Activated CD8-positive, alpha-beta T cell treated with anti-CD3 and anti-CD28 coated beads for 36 hours (primary cell): ENCODE measurements around the gene RYR1. TPM values are rescaled to one million over a fixed set of nuclear protein-coding genes. Genes with fewer than 3 reads are reported as not detected.

Experiments used
- ATAC-seq: fragments of 200-7000 bp; cut with Tn5 transposase; one replicate; pipeline ENCODE4 v1.10.0; 2021; ENCODE audit warnings: mild to moderate bottlenecking, moderate library complexity
- CTCF ChIA-PET: fragments of 350-600 bp; sonication (Branson Sonifier 250); formaldehyde crosslinking; loops from one replicate; lab custom pipeline; 2021; ENCODE audit warnings: antibody characterized with exemption; lab: Charles Lee
- POLR2A ChIA-PET: fragments of 350-600 bp; sonication (Branson Sonifier 250); formaldehyde crosslinking; loops from one replicate; lab custom pipeline; 2021; ENCODE audit warnings: antibody characterized with exemption; lab: Charles Lee
- DNase-seq: peaks from one replicate; pipeline ENCODE4 v3.0.0-alpha.2; 2020
- H3K27ac Mint-ChIP-seq: one replicate; pipeline ENCODE4 v1.8.0; 2021; ENCODE audit warnings: mild to moderate bottlenecking, mixed read lengths
- H3K27me3 Mint-ChIP-seq: one replicate; pipeline ENCODE4 v1.8.0; 2021; ENCODE audit warnings: mixed read lengths
- H3K36me3 Mint-ChIP-seq: one replicate; pipeline ENCODE4 v1.8.0; 2021; ENCODE audit warnings: low read depth, mixed read lengths
- H3K4me1 Mint-ChIP-seq: one replicate; pipeline ENCODE4 v1.8.0; 2021; ENCODE audit warnings: low read depth, mixed read lengths
- H3K4me3 Mint-ChIP-seq: one replicate; pipeline ENCODE4 v1.8.0; 2021; ENCODE audit warnings: mild to moderate bottlenecking, moderate library complexity, mixed read lengths
- H3K9me3 Mint-ChIP-seq: one replicate; pipeline ENCODE4 v1.8.0; 2021; ENCODE audit warnings: mixed read lengths
- intact Hi-C: fragments of 100-400 bp; cut with micrococcal nuclease; formaldehyde crosslinking; loops from one replicate; pipeline ENCODE4 v1.10.0; 2022
- total RNA-seq, 2 experiments: library from RNA; stranded (reverse); gene quantifications; one replicate each; pipeline ENCODE4 v1.2.3, GENCODE V29; 2021
- TF ChIP-seq, protein P1 (sequence below): fragments of 200-600 bp; IDR thresholded peaks from one replicate; pipeline ENCODE4 v1.8.0; 2022; ENCODE audit warnings: antibody characterized with exemption, mild to moderate bottlenecking

The RYR1 gene
- total RNA-seq, 2 experiments from 2014 or later: 0.63 to 1.2 TPM

DNA sequence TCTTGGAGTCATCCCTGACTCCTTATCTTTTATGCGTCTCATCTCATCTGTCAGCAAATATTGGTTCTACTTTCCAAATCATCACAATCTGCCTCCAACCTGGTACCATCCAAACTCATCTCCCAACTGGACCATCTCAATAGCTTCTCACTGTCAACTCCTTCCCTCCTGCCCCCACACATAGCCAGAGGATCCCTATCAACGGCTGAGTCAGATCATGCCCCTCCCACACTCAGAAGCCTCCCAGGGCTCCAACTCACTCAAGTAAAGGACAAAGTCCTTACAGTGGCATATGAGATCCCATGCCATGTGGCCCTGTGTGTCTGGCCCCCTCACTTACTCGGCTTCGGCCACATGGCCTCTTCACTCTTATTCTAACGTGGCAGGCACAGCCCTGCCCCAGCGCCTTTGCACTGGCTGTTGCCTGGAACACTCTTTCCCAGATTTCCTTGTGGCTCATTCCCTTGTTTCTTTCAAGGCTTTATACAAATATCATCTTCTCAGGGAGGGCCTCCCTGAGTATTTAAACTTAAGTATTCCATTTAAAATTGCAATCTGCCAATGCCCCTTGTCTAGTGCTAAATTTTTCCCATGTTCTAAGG, 40.7 kb upstream of the RYR1 start:
- no peak overlapping the region for H3K4me3 Mint-ChIP-seq
- H3K36me3 Mint-ChIP-seq: peaks cover 5% of the 10 kb centered on the region
- H3K9me3 Mint-ChIP-seq: no peaks in the 10 kb centered on the region
- POLR2A ChIA-PET: interaction anchor here (0.8 kb wide), 1 partner anchor 18 kb away, joined by 3 read pairs; the partner anchor contains the start of gene PSMD8
- peaks cover 28% of the 10 kb centered on the region for H3K4me1 Mint-ChIP-seq
- H3K27ac Mint-ChIP-seq: no peak overlapping the region
- peaks cover 24% of the 10 kb centered on the region for H3K27me3 Mint-ChIP-seq
- intact Hi-C loops: no loop called here
- CTCF ChIA-PET: interaction anchor here (2.8 kb wide), 1 partner anchor 10 kb away, joined by 21 read pairs; the partner anchor contains the start of gene FAM98C
- TF ChIP-seq, protein P1, sequence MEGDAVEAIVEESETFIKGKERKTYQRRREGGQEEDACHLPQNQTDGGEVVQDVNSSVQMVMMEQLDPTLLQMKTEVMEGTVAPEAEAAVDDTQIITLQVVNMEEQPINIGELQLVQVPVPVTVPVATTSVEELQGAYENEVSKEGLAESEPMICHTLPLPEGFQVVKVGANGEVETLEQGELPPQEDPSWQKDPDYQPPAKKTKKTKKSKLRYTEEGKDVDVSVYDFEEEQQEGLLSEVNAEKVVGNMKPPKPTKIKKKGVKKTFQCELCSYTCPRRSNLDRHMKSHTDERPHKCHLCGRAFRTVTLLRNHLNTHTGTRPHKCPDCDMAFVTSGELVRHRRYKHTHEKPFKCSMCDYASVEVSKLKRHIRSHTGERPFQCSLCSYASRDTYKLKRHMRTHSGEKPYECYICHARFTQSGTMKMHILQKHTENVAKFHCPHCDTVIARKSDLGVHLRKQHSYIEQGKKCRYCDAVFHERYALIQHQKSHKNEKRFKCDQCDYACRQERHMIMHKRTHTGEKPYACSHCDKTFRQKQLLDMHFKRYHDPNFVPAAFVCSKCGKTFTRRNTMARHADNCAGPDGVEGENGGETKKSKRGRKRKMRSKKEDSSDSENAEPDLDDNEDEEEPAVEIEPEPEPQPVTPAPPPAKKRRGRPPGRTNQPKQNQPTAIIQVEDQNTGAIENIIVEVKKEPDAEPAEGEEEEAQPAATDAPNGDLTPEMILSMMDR: no peak
- no peak for ATAC-seq
- DNase-seq: peak; percentile 34

DNA sequence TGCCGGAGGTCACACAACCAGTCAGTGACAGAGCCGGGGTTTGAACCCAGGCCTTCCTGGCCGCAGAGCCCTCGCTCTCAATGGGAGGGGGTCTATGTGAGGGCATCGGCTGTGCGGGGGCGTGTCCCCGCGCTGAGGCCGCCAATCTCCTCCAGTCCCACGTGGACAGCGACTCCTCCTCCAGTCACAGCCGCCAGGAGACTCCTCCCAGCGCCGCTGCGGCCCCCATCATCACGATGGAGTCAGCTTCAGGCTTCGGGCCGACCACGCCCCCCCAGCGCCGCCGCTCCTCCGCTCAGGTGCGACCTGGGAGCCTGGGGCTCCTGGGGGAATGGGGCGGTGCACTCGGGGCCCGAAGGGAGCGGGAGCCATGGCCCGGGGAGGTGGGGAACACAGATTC, 39.0 kb upstream of the RYR1 start:
- ChIA-PET POLR2A (interaction anchor here (0.9 to 2.6 kb wide), 5 partner anchors 9 to 17 kb away, joined by 3 to 11 read pairs (median 7); no protein-coding TSS in a partner anchor), CTCF (interaction anchor here (1.1 to 2.8 kb wide), 3 partner anchors 8 to 20 kb away, joined by 3 to 21 read pairs (median 5); partner anchors contain the start of genes FAM98C and PSMD8)
- TF ChIP-seq, protein P1: no peak
- Mint-ChIP-seq H3K9me3 (no peaks in the 10 kb centered on the region), H3K4me3 (peak overlapping the region; percentile 71), H3K27ac (peak overlapping the region; percentile 56), H3K27me3 (peaks cover 19% of the 10 kb centered on the region), H3K4me1 (peaks cover 20% of the 10 kb centered on the region), H3K36me3 (peaks cover 5% of the 10 kb centered on the region)
- ATAC-seq: peak; percentile 87
- intact Hi-C loops: no loop called here
- peak; percentile 92 for DNase-seq

DNA sequence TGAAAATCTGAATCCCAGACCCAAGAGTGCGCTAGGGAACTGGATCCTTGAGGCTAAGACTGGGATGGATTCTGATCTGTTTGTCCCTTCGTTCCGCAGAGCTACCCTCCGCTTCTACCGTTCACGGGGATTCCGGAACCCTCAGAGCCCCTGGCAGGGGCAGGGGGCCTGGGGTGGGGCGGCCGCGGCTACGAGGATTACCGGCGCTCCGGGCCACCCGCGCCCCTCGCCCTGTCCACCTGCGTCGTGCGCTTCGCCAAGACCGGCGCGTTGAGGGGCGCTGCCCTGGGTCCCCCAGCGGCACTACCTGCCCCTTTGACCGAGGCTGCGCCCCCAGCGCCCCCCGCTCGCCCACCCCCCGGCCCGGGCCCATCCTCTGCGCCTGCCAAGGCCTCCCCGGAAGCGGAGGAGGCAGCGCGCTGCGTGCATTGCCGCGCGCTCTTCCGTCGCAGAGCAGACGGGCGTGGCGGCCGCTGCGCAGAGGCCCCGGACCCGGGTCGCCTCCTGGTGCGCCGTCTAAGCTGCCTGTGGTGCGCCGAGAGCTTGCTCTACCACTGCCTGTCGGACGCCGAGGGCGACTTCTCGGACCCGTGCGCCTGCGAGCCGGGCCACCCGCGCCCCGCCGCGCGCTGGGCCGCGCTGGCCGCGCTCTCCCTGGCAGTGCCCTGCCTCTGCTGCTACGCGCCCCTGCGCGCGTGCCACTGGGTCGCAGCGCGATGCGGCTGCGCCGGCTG, 37.9 kb upstream of the RYR1 start:
- Mint-ChIP-seq H3K4me1 (peaks cover 18% of the 10 kb centered on the region), H3K27me3 (peaks cover 16% of the 10 kb centered on the region), H3K4me3 (peak overlapping the region; percentile 71), H3K9me3 (no peaks in the 10 kb centered on the region), H3K36me3 (peaks cover 5% of the 10 kb centered on the region), H3K27ac (peak overlapping the region; percentile 56)
- intact Hi-C loops: no loop called here
- ATAC-seq: peak; percentile 78
- DNase-seq: peak; percentile 54
- POLR2A ChIA-PET: interaction anchor here (1.1 to 2.6 kb wide), 3 partner anchors 9 to 15 kb away, joined by 5 to 11 read pairs (median 7); no protein-coding TSS in a partner anchor
- TF ChIP-seq, protein P1: no peak
- CTCF ChIA-PET: interaction anchor here (0.6 to 1.1 kb wide), 2 partner anchors 19 to 497 kb away, joined by 3 read pairs; no protein-coding TSS in a partner anchor

DNA sequence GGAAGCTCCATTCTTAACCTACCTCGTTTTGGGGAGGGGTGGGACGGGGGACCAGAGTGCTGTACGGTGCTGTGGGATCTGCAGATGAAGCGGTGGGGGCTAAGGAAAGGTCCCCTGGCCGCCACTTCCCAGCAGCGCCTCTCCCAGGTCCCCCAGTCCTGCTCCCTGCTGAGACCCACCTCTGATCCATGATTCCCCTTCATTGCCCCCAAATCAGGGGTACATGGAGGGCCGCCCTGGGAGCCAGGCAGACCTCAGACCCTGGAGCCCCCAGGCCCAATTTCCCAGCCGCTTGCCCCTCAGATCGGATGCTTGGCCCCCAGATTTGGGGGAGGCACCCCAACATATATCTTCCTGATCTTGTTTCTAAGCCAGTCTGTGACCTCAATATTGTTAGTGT, 34.4 kb upstream of the RYR1 start:
- Mint-ChIP-seq H3K4me3 (no peak overlapping the region), H3K4me1 (peaks cover 21% of the 10 kb centered on the region), H3K9me3 (no peaks in the 10 kb centered on the region), H3K27ac (no peak overlapping the region), H3K36me3 (peaks cover 5% of the 10 kb centered on the region), H3K27me3 (peaks cover 4% of the 10 kb centered on the region)
- CTCF ChIA-PET: interaction anchor here (0.9 kb wide), 1 partner anchor 257 kb away, joined by 3 read pairs; no protein-coding TSS in a partner anchor
- intact Hi-C loops: no loop called here
- DNase-seq: no peak
- POLR2A ChIA-PET: interaction anchor here (1.8 kb wide), 1 partner anchor 11 kb away, joined by 5 read pairs; the partner anchor contains the start of genes GGN and SPRED3
- TF ChIP-seq, protein P1: no peak
- ATAC-seq: no peak
